Measurements from ENCODE around the gene ALG12.

DNA sequence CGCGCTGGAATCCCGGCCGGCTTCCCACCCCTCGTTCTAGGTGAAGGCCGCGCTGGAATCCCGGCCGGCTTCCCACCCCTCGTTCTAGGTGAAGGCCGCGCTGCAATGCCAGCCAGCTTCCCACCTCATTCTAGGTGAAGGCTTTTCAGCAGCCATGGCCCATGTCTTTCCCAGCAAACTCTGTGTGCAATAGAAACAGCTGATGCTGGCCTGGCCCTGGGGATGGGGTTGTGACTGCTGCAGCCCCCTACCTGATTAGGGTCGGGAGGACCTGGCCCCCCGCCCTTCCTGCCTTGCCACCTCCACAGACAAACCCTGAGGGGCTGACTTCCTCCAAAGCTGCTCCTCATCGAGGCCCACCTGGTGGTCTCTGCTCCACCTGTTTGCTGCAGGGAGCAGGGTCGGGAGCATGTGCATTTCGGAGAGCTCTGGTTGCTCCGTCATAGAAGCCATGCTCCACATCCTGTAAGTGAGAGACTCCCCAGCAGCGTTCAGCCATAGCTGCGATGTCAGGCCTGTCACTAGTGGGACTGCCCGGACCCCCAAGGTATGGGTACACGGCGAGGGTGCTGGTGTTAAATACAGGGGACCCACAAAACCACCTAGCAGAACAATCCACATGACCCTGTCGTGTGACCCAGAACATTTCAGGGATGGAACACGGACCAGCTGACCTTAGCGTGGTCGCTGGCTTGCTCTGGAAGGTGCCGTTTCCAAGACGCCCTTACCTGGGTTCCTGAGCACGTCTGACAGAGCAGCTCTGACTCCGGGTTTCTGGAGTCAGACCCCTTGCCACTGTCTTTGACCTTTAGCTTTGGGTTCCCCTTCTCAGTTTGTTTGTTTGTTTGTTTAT, 61.2 kb downstream of the ALG12 start:
- TF ChIP-seq, protein P1, sequence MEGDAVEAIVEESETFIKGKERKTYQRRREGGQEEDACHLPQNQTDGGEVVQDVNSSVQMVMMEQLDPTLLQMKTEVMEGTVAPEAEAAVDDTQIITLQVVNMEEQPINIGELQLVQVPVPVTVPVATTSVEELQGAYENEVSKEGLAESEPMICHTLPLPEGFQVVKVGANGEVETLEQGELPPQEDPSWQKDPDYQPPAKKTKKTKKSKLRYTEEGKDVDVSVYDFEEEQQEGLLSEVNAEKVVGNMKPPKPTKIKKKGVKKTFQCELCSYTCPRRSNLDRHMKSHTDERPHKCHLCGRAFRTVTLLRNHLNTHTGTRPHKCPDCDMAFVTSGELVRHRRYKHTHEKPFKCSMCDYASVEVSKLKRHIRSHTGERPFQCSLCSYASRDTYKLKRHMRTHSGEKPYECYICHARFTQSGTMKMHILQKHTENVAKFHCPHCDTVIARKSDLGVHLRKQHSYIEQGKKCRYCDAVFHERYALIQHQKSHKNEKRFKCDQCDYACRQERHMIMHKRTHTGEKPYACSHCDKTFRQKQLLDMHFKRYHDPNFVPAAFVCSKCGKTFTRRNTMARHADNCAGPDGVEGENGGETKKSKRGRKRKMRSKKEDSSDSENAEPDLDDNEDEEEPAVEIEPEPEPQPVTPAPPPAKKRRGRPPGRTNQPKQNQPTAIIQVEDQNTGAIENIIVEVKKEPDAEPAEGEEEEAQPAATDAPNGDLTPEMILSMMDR (IDR thresholded peaks at IDR 0.05; ENCODE audit: low read length): no peak
- TF ChIP-seq EZH2 (IDR thresholded peaks at IDR 0.05; ENCODE audit: borderline replicate concordance, low read length): no peak
